ENCODE measurements around the gene KIF13A.
"Not testable (repeated sequence)": the region's sequence is repeated elsewhere in the genome, so short reads cannot be mapped to it uniquely, and the experiment has no call there.

Gene KIF13A

GRCh38 chr6:17967668-17968518 is 19.5 kb downstream of the KIF13A start:
- no peak for DNase-seq

DNA sequence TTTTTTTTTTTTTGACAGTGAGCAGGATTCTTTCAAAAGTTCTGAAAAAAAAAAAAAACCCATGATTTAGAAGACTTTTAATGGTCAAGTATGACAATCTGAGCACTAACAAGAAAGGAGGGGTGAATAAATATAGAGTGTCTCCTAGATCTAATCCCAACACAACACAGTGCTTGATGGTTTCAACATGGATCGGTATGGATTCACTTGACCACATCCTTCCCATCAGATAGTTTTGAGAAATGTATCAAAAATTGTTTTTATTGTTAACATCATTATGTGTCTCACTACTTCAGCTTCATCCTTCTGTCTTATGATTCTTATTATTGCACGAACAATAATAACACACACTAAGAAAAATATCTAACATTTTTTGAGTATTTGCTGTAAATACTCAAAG is 21.0 kb downstream of the KIF13A start:
- DNase-seq, result no peak

DNA sequence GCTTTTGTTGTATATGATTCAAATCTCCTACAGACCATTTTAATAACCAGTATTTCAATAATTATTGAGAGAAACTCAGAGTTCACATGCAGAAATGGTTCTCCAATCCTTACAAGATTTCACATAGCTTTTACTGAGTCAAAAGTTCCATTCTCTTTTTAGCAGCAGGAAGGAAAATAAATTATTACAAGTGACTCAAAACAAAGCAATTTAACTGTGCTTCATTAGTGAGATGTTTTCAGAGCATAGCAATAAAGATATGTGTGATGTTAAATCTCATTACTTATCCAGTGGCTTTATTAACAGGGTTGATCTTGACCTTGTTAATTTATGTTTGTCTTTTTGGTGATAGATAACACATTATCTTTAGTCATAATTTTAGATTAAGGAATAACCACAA is 22.0 kb downstream of the KIF13A start:
- no peak for DNase-seq

DNA sequence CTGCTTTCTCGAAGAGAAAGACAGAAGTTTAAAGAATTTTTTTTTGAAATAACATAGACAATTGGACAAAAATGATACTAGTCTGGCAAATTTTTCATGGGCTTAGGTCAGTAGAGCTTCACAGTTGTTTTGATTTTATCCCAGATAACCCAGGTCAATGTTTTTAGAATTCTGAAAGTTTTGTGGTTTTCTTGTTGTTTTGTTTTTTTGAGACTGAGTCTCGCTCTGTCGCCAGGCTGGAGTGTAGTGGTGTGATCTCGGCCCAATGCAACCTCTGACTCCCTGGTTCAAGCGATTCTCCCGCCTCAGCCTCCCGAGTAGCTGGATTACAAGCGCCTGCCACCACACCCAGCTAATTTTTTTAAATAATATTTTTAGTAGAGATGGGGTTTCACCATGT is 22.8 kb downstream of the KIF13A start:
- no peak for DNase-seq

DNA sequence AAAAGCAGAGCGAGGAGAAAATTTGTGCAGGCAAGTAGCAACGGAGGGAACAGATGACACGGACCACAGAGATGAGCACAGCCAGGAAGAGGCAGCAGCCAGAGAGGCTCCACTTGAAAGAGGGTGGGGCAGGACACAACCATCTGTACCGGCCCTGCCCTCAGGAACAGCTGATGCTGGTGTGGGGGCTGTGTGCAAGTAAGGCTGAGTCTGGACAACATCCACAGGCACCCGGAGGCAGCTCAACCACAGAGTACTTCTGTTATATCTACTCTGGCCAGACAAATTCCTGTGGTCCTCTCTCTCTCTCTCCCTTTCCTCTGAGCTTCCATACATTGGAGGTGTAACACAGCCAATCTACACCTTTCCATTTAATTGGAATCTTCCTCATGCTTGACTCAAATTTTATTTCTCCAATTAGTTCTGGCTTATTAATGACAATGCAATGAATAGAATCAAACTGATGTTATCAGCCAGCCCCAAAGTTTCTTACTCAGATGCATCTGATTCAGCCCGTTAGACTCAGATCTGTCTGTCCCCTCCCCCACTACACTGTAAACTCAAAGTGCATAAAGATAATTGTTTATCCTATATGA is 24.9 kb downstream of the KIF13A start:
- DNase-seq, result no peak

DNA sequence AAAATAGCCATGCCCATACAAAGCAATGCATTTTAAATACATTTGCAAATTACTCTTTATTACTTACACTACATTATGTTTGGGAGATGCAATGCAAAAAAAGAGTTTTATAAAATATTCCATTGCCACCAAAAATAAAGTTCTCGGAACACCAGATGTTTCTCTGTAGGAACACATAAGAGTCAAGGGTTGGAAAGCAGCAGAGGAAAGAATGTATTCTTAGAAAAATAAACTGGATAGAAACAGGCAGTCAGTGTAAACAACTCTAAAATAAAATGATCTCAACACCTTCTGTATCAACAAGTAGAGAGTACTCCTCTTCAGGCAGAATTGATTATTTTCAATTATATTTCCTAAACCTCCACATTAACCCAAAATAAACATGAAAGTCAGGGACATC is 28.1 kb downstream of the KIF13A start:
- DNase-seq, result no peak

- no peak for DNase-seq
Observed at GRCh38 chr6:17957904-17958620, 29.4 kb downstream of the KIF13A start.

DNA sequence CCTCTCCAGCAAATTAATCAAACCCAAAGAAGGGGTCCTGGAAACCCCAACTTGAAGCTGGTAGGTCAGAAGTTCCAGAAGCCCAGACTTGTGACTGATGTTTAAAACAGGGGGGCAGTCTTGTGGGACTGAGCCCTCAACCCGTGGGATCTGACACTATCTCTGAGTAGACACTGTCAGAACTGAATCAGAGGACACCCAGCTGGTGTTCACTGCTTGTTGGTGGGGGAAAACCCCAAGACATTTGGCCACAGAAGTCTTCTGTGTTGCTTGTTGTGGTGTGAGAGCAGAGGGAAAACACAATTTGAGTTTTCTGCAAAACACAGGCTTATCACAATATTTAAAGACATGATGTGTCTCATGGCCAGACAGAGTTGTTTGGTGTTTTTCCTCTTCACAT is 29.9 kb downstream of the KIF13A start:
- no peak for DNase-seq

DNA sequence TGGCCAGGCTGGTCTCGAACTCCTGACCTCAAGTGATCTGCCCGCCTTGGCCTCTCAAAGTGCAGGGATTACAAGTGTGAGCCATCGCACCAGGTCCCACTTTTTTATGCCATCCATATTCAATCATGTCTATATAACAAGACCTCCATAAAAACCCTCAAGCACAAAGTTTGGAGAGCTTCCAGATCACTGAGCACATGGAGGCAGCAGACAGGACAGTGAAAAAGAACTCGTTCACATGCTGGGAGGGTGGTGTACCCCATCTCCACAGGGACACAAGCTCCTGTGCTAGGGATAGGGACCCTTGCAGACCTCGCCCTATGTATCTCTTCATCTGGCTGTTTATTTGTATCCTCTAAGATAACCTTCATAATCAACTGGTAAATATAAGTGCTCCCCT is 30.3 kb downstream of the KIF13A start:
- no peak for DNase-seq

GRCh38 chr6:17950095-17950494 is 37.3 kb downstream of the KIF13A start:
- DNase-seq, result no peak

DNA sequence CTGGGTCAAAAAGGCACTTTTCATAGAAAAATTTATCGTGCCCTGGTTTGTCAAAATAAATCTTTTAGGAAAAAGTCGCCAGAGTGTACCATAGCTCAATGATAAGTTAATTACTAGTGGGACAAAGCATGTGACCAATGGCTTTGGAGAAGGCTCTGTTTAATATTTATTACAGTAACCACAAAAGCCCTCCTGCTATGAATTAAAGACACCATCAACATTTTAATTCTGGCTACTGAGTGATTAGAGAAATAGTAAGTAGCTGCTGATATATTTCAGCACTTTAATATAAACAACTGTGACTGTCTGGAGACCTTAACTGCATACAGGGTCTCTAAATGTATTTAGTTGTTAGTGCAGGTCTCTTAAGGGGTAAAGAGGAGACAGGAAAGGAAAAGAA is 38.3 kb downstream of the KIF13A start:
- DNase-seq, result no peak

DNA sequence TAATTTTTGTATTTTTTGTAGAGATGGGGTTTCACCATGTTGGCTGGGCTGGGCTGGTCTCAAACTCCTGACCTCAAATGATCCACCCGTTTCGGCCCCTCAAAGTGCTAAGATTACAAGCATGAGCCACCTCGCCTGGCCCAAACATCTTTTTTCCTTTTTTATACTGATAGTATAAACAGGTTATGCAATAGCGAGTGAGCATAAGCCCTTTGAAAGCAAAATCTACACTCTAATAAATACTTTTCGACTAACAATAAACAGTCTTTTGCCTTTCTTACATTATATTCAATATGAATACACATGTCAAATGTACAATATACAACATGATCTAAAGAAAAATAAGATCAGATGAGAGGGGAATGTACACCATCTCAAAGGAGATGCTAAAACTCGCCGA is 38.7 kb downstream of the KIF13A start:
- DNase-seq, result no peak

GRCh38 chr6:17947574-17947973 is 39.9 kb downstream of the KIF13A start:
- not testable (repeated sequence) for DNase-seq

DNA sequence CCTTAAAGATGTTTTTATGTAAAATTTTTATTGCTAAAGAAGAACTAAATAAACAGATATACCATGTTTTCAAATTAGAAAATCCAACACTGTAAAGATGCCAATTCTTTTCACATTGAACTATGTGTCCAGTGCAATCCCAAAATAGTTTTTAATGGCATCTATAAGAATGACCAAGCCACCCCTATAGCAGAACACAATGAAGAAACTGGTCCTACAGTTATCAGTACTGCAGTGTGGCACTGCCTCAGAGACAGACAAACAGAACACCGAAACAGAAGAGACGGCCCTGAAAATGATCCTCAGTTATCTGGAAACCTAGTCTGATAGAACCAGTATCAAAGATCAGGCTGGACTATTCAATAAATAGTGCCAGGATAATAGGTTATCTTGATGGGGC is 41.9 kb downstream of the KIF13A start:
- no peak for DNase-seq

DNA sequence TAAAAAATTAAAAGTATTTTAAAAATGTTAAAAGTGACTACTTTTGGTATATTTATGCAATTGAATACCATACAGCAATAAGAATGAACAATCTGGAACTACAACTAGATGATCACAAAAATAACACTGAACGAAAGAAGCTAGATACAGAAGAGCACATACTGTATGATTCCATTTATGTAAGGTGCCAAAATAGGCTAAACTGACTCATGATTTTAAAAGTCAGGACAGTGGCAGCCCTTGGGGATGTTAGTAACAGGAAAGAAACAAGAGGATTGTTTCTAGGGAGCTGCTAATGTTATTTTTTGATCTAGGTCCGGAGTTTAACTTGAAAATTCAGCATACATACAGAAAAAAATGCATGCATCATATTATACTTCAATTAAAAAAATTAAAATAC is 42.3 kb downstream of the KIF13A start:
- no peak for DNase-seq

GRCh38 chr6:17941318-17941717 is 46.1 kb downstream of the KIF13A start:
- DNase-seq, result no peak

DNA sequence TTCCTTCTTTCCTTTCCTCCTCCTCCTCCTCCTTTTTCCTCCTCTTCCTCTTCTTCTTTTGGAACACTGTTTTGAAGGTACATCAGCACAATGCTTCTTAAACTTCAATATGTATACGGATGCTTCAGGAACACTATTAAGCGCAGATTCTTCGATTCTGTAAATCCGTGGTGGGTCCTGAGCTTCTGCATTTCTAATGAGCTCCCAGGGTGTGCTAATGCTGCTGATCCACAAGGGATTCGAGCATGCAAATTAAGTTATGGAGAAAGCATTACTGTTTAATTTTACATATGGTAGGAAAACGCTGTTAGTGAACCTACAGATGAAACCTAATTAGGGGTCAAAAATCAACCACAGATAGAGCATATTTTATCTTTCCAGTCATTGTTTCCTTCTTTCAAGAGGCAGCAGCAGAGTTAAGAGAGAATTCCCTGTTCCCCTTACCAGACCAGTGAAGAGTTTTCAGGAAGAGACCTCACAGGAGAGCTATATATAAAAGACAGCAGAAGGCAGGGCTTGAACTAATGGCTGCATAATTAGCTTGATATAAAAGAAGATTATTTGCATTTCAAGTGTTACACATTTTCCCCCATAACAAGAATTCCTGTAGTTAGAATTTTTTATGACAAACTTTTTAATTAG is 47.2 kb downstream of the KIF13A start:
- no peak for DNase-seq

- no peak for DNase-seq
Observed at GRCh38 chr6:17938901-17939300, 48.5 kb downstream of the KIF13A start.

DNA sequence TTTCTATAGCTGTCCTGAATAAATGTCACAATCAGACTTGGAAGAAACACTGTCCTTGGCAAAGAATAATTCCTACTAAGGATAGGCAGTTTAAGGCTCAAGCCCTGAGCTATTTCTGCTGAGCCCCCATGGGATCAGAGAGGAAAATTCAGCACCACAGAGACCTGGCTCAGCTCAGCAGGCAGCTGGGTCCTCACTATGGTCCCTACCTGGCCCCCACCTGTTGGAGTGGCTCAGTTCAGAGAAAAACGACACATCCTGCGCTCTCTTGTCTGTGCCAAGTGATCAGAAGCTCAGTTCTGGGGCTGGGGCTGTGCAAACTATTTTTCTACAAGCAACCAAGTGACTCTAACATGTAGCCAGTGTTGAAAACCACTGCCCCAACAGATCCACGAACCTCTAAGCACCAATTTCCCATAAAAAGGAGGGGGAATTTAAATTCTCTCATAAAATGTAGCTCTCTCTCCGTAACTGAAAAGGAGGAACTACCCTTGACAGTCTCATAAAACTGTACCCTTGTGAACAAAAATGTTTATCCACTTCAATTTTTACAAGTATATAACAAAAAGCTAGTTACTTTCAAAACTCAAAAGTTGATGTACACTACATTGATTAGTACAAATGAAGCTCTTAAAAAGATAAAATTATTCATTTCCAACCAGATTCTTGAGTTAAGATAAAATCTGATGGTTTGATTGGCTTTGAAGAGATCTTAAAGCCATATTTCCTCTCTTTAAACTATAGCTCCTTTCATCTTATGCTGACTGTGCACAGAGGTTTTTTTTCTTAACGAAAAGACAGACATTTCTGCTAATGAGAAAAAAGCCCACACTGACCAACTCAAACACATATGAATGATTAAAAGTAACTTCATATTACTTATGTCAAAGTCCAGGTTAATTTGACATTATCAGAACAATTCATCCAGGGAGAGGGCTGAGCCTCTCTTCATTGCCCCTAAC is 52.0 kb downstream of the KIF13A start:
- no peak for DNase-seq

DNA sequence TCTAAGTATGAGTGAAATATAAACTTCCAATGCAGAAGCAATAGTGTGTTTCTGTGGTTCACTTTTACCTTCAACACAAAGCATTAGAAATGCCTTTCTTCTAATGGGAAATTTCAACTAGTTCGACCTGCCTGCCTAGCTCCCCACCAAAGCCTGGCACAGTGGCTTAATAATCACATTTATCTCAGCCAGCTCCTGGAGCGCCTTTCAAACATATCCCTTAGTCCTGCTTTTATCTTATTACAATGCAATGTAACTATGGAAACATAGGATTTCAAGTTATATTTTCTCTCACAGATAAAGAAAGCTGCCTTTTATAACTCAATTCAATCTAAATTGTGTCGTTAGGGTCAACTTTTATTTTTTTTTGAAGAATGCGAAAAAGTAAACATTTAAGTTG is 53.7 kb downstream of the KIF13A start:
- DNase-seq, result no peak

- no peak for DNase-seq
Observed at GRCh38 chr6:17932330-17932852, 55.0 kb downstream of the KIF13A start.

GRCh38 chr6:17931227-17931626 is 56.2 kb downstream of the KIF13A start:
- no peak for DNase-seq

All from NCI-H2081 treated with DMSO at 0.1 percent for 48 hours (cell line).